T-helper 2 cell treated with Interferon-gamma antibody and Interleukin-4, amounts not matched to agents 5 μg/mL and 100 μg/mL, for 36 hours (primary cell): Measurements from ENCODE around the gene SERPINA10.
"Not testable (repeated sequence)": the region's sequence is repeated elsewhere in the genome, so short reads cannot be mapped to it uniquely, and the experiment has no call there.

Experiments
- DNase-seq: peaks from one replicate; pipeline ENCODE4 v3.0.0; 2021; ENCODE audit warnings: low spot score
- H3K27ac Mint-ChIP-seq: one replicate; pipeline ENCODE4 v1.8.0; 2021; ENCODE audit warnings: mild to moderate bottlenecking, mixed read lengths
- H3K27me3 Mint-ChIP-seq: one replicate; pipeline ENCODE4 v1.8.0; 2021; ENCODE audit warnings: low read depth, mixed read lengths
- H3K36me3 Mint-ChIP-seq: one replicate; pipeline ENCODE4 v1.8.0; 2021; ENCODE audit warnings: low read depth, mixed read lengths
- H3K4me1 Mint-ChIP-seq: one replicate; pipeline ENCODE4 v1.8.0; 2021; ENCODE audit warnings: low read depth, mixed read lengths
- H3K4me3 Mint-ChIP-seq: one replicate; pipeline ENCODE4 v1.8.0; 2022; ENCODE audit warnings: mild to moderate bottlenecking, moderate library complexity, mixed read lengths
- H3K9me3 Mint-ChIP-seq: one replicate; pipeline ENCODE4 v1.8.0; 2021; ENCODE audit warnings: mixed read lengths

SERPINA10 gene

GRCh38 chr14:94282991-94283723, 9.9 kb downstream of the SERPINA10 start:
- no peak for DNase-seq
- Mint-ChIP-seq H3K4me3 (no peak overlapping the region), H3K27ac (no peak overlapping the region), H3K27me3 (no peaks in the 10 kb centered on the region), H3K9me3 (no peaks in the 10 kb centered on the region), H3K4me1 (peaks cover 8% of the 10 kb centered on the region), H3K36me3 (no peaks in the 10 kb centered on the region)

GRCh38 chr14:94278731-94279130, 14.3 kb downstream of the SERPINA10 start:
- no peak overlapping the region for H3K27ac Mint-ChIP-seq
- no peaks in the 10 kb centered on the region for H3K27me3 Mint-ChIP-seq
- H3K4me3 Mint-ChIP-seq: no peak overlapping the region
- no peaks in the 10 kb centered on the region for H3K36me3 Mint-ChIP-seq
- DNase-seq: no peak
- H3K9me3 Mint-ChIP-seq: no peaks in the 10 kb centered on the region
- no peaks in the 10 kb centered on the region for H3K4me1 Mint-ChIP-seq

- H3K27ac Mint-ChIP-seq, H3K27me3 Mint-ChIP-seq, H3K4me1 Mint-ChIP-seq, H3K36me3 Mint-ChIP-seq, H3K9me3 Mint-ChIP-seq, H3K4me3 Mint-ChIP-seq, DNase-seq: not testable (repeated sequence)
Measured at GRCh38 chr14:94276898-94277561, 16.0 kb downstream of the SERPINA10 start.

GRCh38 chr14:94269156-94269555, 23.9 kb downstream of the SERPINA10 start:
- no peak overlapping the region for H3K4me3 Mint-ChIP-seq
- no peaks in the 10 kb centered on the region for H3K36me3 Mint-ChIP-seq
- H3K27me3 Mint-ChIP-seq: peaks cover 7% of the 10 kb centered on the region
- no peaks in the 10 kb centered on the region for H3K4me1 Mint-ChIP-seq
- DNase-seq: no peak
- H3K27ac Mint-ChIP-seq: no peak overlapping the region
- H3K9me3 Mint-ChIP-seq: no peaks in the 10 kb centered on the region

GRCh38 chr14:94268582-94268981, 24.5 kb downstream of the SERPINA10 start:
- not testable (repeated sequence) for H3K4me1 Mint-ChIP-seq, H3K36me3 Mint-ChIP-seq, H3K27me3 Mint-ChIP-seq, DNase-seq, H3K4me3 Mint-ChIP-seq, H3K9me3 Mint-ChIP-seq, H3K27ac Mint-ChIP-seq

- H3K27ac Mint-ChIP-seq: no peak overlapping the region
- no peak overlapping the region for H3K4me3 Mint-ChIP-seq
- H3K9me3 Mint-ChIP-seq: peaks cover 7% of the 10 kb centered on the region
- no peaks in the 10 kb centered on the region for H3K36me3 Mint-ChIP-seq
- peaks cover 7% of the 10 kb centered on the region for H3K27me3 Mint-ChIP-seq
- no peak for DNase-seq
- H3K4me1 Mint-ChIP-seq: no peaks in the 10 kb centered on the region
Measured at GRCh38 chr14:94267352-94267751, 25.7 kb downstream of the SERPINA10 start.

GRCh38 chr14:94264195-94264594, 28.9 kb downstream of the SERPINA10 start:
- H3K27ac Mint-ChIP-seq, H3K4me1 Mint-ChIP-seq, H3K4me3 Mint-ChIP-seq, H3K36me3 Mint-ChIP-seq, H3K9me3 Mint-ChIP-seq, DNase-seq, H3K27me3 Mint-ChIP-seq: not testable (repeated sequence)

GRCh38 chr14:94244182-94244581, 48.9 kb downstream of the SERPINA10 start:
- Mint-ChIP-seq H3K36me3 (no peaks in the 10 kb centered on the region), H3K27me3 (no peaks in the 10 kb centered on the region), H3K4me1 (no peaks in the 10 kb centered on the region), H3K4me3 (no peak overlapping the region), H3K9me3 (no peaks in the 10 kb centered on the region), H3K27ac (no peak overlapping the region)
- DNase-seq: no peak

- H3K9me3 Mint-ChIP-seq: no peaks in the 10 kb centered on the region
- no peak overlapping the region for H3K4me3 Mint-ChIP-seq
- no peak overlapping the region for H3K27ac Mint-ChIP-seq
Measured at GRCh38 chr14:94239406-94239805, 53.7 kb downstream of the SERPINA10 start.

GRCh38 chr14:94237983-94238382, 55.1 kb downstream of the SERPINA10 start:
- no peak for DNase-seq
- H3K27me3 Mint-ChIP-seq: no peaks in the 10 kb centered on the region
- H3K9me3 Mint-ChIP-seq: no peaks in the 10 kb centered on the region
- no peaks in the 10 kb centered on the region for H3K36me3 Mint-ChIP-seq
- H3K4me3 Mint-ChIP-seq: no peak overlapping the region
- no peak overlapping the region for H3K27ac Mint-ChIP-seq
- H3K4me1 Mint-ChIP-seq: peaks cover 1% of the 10 kb centered on the region

More at GRCh38 chr14:94239406-94239805, 53.7 kb downstream of the SERPINA10 start:
- no peaks in the 10 kb centered on the region for H3K36me3 Mint-ChIP-seq
- no peaks in the 10 kb centered on the region for H3K27me3 Mint-ChIP-seq
- no peak for DNase-seq
- peaks cover 1% of the 10 kb centered on the region for H3K4me1 Mint-ChIP-seq

- H3K4me3 Mint-ChIP-seq: no peak overlapping the region
- no peaks in the 10 kb centered on the region for H3K27me3 Mint-ChIP-seq
- peaks cover 1% of the 10 kb centered on the region for H3K4me1 Mint-ChIP-seq
- H3K27ac Mint-ChIP-seq: no peak overlapping the region
- H3K9me3 Mint-ChIP-seq: no peaks in the 10 kb centered on the region
- no peak for DNase-seq
- H3K36me3 Mint-ChIP-seq: no peaks in the 10 kb centered on the region
Measured at GRCh38 chr14:94237046-94237445, 56.0 kb downstream of the SERPINA10 start.
